ENCODE data around the gene MACF1.

Gene MACF1

GRCh38 chr1:39210649-39211048 lies 6.2 kb downstream of the MACF1 start:
- peaks cover 22% of the 10 kb centered on the region for H3K4me1 ChIP-seq (ENCODE audit: control insufficient read depth, insufficient read depth, low read length)
- no peak overlapping the region for H3K9ac ChIP-seq (ENCODE audit: low read length)
- no peak overlapping the region for H3K4me3 ChIP-seq (ENCODE audit: low read length)
- no peaks in the 10 kb centered on the region for H3K27me3 ChIP-seq (ENCODE audit: control insufficient read depth, insufficient read depth, low read length)
- no peaks in the 10 kb centered on the region for H3K36me3 ChIP-seq (ENCODE audit: control insufficient read depth, insufficient read depth, low read length)
- H3K27ac ChIP-seq (ENCODE audit: low read depth, low read length): no peak overlapping the region

- H3K27ac ChIP-seq (ENCODE audit: low read depth, low read length): no peak overlapping the region
- H3K4me3 ChIP-seq (ENCODE audit: low read length): no peak overlapping the region
- no peak overlapping the region for H3K9ac ChIP-seq (ENCODE audit: low read length)
- peaks cover 17% of the 10 kb centered on the region for H3K4me1 ChIP-seq (ENCODE audit: control insufficient read depth, insufficient read depth, low read length)
- H3K27me3 ChIP-seq (ENCODE audit: control insufficient read depth, insufficient read depth, low read length): no peaks in the 10 kb centered on the region
- no peaks in the 10 kb centered on the region for H3K36me3 ChIP-seq (ENCODE audit: control insufficient read depth, insufficient read depth, low read length)
Measured at GRCh38 chr1:39212499-39212898, 8.0 kb downstream of the MACF1 start.

- peak overlapping the region; percentile 4 for H3K27ac ChIP-seq (ENCODE audit: low read depth, low read length)
- H3K36me3 ChIP-seq (ENCODE audit: control insufficient read depth, insufficient read depth, low read length): no peaks in the 10 kb centered on the region
- peaks cover 17% of the 10 kb centered on the region for H3K4me1 ChIP-seq (ENCODE audit: control insufficient read depth, insufficient read depth, low read length)
- no peaks in the 10 kb centered on the region for H3K27me3 ChIP-seq (ENCODE audit: control insufficient read depth, insufficient read depth, low read length)
- H3K4me3 ChIP-seq (ENCODE audit: low read length): no peak overlapping the region
- H3K9ac ChIP-seq (ENCODE audit: low read length): no peak overlapping the region
Measured at GRCh38 chr1:39213511-39214002, 9.1 kb downstream of the MACF1 start.

- Histone ChIP-seq H3K36me3 (ENCODE audit: control insufficient read depth, insufficient read depth, low read length) (no peaks in the 10 kb centered on the region), H3K9ac (ENCODE audit: low read length) (no peak overlapping the region), H3K4me3 (ENCODE audit: low read length) (no peak overlapping the region), H3K4me1 (ENCODE audit: control insufficient read depth, insufficient read depth, low read length) (peaks cover 17% of the 10 kb centered on the region), H3K27me3 (ENCODE audit: control insufficient read depth, insufficient read depth, low read length) (no peaks in the 10 kb centered on the region), H3K27ac (ENCODE audit: low read depth, low read length) (peak overlapping the region; percentile 4)
Measured at GRCh38 chr1:39214021-39214713, 9.7 kb downstream of the MACF1 start.

DNA sequence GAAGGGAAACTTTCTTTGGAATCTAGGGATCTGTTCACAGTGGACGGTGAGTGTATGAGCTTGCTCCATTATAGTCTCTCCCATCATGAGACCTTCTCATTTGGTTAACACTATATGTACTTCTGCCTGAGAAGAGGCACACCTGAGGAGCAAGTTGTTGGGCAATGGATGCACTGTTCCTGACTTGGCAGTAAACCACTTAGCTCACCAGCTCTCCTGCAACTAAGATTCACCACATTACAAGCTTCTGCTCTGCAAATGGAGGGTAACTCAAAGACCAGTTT lies 10.2 kb downstream of the MACF1 start:
- Histone ChIP-seq H3K27me3 (ENCODE audit: control insufficient read depth, insufficient read depth, low read length) (no peaks in the 10 kb centered on the region), H3K9ac (ENCODE audit: low read length) (no peak overlapping the region), H3K36me3 (ENCODE audit: control insufficient read depth, insufficient read depth, low read length) (no peaks in the 10 kb centered on the region), H3K4me1 (ENCODE audit: control insufficient read depth, insufficient read depth, low read length) (peaks cover 17% of the 10 kb centered on the region), H3K27ac (ENCODE audit: low read depth, low read length) (peak overlapping the region; percentile 4), H3K4me3 (ENCODE audit: low read length) (peak overlapping the region; percentile 40)

- Histone ChIP-seq H3K27me3 (ENCODE audit: control insufficient read depth, insufficient read depth, low read length) (no peaks in the 10 kb centered on the region), H3K4me3 (ENCODE audit: low read length) (peak overlapping the region; percentile 40), H3K27ac (ENCODE audit: low read depth, low read length) (peak overlapping the region; percentile 4), H3K9ac (ENCODE audit: low read length) (no peak overlapping the region), H3K36me3 (ENCODE audit: control insufficient read depth, insufficient read depth, low read length) (no peaks in the 10 kb centered on the region), H3K4me1 (ENCODE audit: control insufficient read depth, insufficient read depth, low read length) (peaks cover 17% of the 10 kb centered on the region)
Measured at GRCh38 chr1:39214998-39215873, 10.7 kb downstream of the MACF1 start.

GRCh38 chr1:39216771-39217170 lies 12.3 kb downstream of the MACF1 start:
- Histone ChIP-seq H3K4me1 (ENCODE audit: control insufficient read depth, insufficient read depth, low read length) (peaks cover 17% of the 10 kb centered on the region), H3K27ac (ENCODE audit: low read depth, low read length) (no peak overlapping the region), H3K27me3 (ENCODE audit: control insufficient read depth, insufficient read depth, low read length) (no peaks in the 10 kb centered on the region), H3K36me3 (ENCODE audit: control insufficient read depth, insufficient read depth, low read length) (no peaks in the 10 kb centered on the region), H3K9ac (ENCODE audit: low read length) (no peak overlapping the region), H3K4me3 (ENCODE audit: low read length) (no peak overlapping the region)

GRCh38 chr1:39220891-39221870 lies 16.7 kb downstream of the MACF1 start:
- no peak overlapping the region for H3K9ac ChIP-seq (ENCODE audit: low read length)
- H3K27me3 ChIP-seq (ENCODE audit: control insufficient read depth, insufficient read depth, low read length): no peaks in the 10 kb centered on the region
- peaks cover 5% of the 10 kb centered on the region for H3K4me1 ChIP-seq (ENCODE audit: control insufficient read depth, insufficient read depth, low read length)
- H3K27ac ChIP-seq (ENCODE audit: low read depth, low read length): no peak overlapping the region
- no peaks in the 10 kb centered on the region for H3K36me3 ChIP-seq (ENCODE audit: control insufficient read depth, insufficient read depth, low read length)
- H3K4me3 ChIP-seq (ENCODE audit: low read length): no peak overlapping the region

DNA sequence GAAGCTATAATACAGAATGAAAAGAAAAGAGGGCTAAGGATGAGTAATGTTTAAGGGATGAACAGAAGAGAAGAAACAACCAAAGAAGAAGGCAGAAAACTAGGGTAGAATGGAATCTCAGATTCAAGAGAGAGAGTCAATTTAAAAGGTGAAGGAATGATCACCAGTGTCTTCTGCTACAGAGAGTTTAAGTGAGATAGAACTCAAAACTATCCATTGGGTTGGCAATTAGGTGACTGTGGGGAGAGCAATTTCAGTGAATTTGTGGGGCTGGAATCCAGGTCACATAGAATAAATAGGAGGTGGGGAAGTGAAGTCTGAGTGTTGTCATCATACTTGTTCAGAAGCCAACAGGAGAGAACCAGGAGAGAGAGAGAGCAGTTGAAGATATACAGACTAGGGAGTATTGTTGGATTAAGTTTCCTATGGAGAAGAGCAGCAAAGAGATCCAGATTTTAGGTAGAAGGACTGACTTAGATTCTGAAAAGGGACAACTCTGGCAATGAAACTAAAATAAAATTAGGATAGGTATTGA lies 19.9 kb downstream of the MACF1 start:
- H3K27ac ChIP-seq (ENCODE audit: low read depth, low read length): no peak overlapping the region
- no peaks in the 10 kb centered on the region for H3K36me3 ChIP-seq (ENCODE audit: control insufficient read depth, insufficient read depth, low read length)
- no peak overlapping the region for H3K9ac ChIP-seq (ENCODE audit: low read length)
- no peak overlapping the region for H3K4me3 ChIP-seq (ENCODE audit: low read length)
- peaks cover 5% of the 10 kb centered on the region for H3K4me1 ChIP-seq (ENCODE audit: control insufficient read depth, insufficient read depth, low read length)
- no peaks in the 10 kb centered on the region for H3K27me3 ChIP-seq (ENCODE audit: control insufficient read depth, insufficient read depth, low read length)

DNA sequence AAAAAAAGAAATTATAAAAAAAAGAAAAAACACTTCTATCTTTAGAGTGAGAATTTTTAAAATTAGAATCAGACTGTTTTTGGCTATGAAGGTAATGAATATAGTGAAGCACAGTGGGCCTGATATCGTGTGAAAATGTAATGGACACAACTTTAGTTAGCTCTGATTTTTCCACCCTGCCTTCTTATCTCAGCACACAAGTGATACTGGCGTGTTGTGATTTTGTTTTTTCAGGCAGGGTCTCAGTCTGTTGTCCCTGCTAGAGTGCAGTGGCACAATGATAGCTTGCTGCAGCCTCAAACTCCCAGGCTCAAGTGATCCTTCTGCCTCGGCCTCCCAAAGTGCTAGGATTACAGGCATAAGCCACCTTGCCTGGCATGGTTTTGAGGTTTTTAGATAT lies 22.3 kb downstream of the MACF1 start:
- Histone ChIP-seq H3K27me3 (ENCODE audit: control insufficient read depth, insufficient read depth, low read length) (no peaks in the 10 kb centered on the region), H3K27ac (ENCODE audit: low read depth, low read length) (no peak overlapping the region), H3K9ac (ENCODE audit: low read length) (no peak overlapping the region), H3K36me3 (ENCODE audit: control insufficient read depth, insufficient read depth, low read length) (no peaks in the 10 kb centered on the region), H3K4me3 (ENCODE audit: low read length) (no peak overlapping the region), H3K4me1 (ENCODE audit: control insufficient read depth, insufficient read depth, low read length) (peaks cover 12% of the 10 kb centered on the region)

GRCh38 chr1:39228252-39228651 lies 23.8 kb downstream of the MACF1 start:
- no peak overlapping the region for H3K4me3 ChIP-seq (ENCODE audit: low read length)
- no peak overlapping the region for H3K27ac ChIP-seq (ENCODE audit: low read depth, low read length)
- H3K9ac ChIP-seq (ENCODE audit: low read length): no peak overlapping the region
- peaks cover 12% of the 10 kb centered on the region for H3K4me1 ChIP-seq (ENCODE audit: control insufficient read depth, insufficient read depth, low read length)
- H3K36me3 ChIP-seq (ENCODE audit: control insufficient read depth, insufficient read depth, low read length): peaks cover 3% of the 10 kb centered on the region
- H3K27me3 ChIP-seq (ENCODE audit: control insufficient read depth, insufficient read depth, low read length): no peaks in the 10 kb centered on the region

GRCh38 chr1:39229504-39229903 lies 25.0 kb downstream of the MACF1 start:
- Histone ChIP-seq H3K4me1 (ENCODE audit: control insufficient read depth, insufficient read depth, low read length) (peaks cover 12% of the 10 kb centered on the region), H3K4me3 (ENCODE audit: low read length) (no peak overlapping the region), H3K27me3 (ENCODE audit: control insufficient read depth, insufficient read depth, low read length) (no peaks in the 10 kb centered on the region), H3K27ac (ENCODE audit: low read depth, low read length) (no peak overlapping the region), H3K9ac (ENCODE audit: low read length) (no peak overlapping the region), H3K36me3 (ENCODE audit: control insufficient read depth, insufficient read depth, low read length) (peaks cover 3% of the 10 kb centered on the region)

All from rectal smooth muscle tissue (tissue), 1 donor.